GM18861 (cell line): ENCODE results near the gene LMX1A.

Experiments used
- ATAC-seq: cut with Tn5 transposase; IDR thresholded peaks from one replicate; pipeline ENCODE4 v1.9.1; 2021; ENCODE audit not compliant: unreplicated experiment

Gene LMX1A

GRCh38 chr1:165224504-165224903 is 132.0 kb downstream of the LMX1A start:
- ATAC-seq, result no peak

DNA sequence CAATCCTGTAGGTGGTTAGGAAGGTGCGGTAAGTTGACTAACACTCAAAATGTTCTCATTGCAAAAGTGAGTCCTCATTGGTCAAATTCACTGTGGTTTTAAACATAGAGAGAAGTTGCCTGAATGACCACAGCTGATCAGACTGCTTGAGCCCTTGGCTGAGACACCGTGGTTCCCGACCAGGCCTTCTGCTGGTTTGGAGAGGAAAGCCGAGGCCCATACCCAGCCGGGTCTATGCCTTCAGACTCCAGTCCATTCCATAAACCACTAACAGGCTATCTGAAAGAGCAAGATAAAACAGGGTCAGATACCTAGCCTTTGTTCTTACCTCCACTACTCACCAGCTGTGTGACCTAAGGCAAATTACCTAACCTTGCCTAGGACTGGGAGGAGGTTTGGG is 133.9 kb downstream of the LMX1A start:
- ATAC-seq, result no peak

- no peak for ATAC-seq
Measured at GRCh38 chr1:165218731-165219130, 137.8 kb downstream of the LMX1A start.

DNA sequence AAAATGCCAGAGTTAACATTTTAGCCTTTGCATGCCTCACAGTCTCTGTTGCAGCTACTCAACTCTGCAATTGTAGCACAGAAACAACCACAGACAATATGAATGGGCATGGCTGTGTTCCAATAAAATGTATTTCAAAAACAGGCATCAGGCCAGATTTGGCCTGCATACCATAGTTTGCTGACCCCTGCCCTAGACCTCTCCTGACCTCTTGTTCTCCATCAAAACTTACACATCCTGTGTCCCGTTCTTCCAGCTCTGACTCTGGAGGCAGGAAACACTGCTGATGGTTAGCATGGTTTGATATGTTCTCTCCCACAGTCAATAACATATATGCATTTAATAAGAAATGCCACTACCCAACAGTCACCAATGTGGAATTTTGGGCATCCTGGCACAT is 138.6 kb downstream of the LMX1A start:
- no peak for ATAC-seq

DNA sequence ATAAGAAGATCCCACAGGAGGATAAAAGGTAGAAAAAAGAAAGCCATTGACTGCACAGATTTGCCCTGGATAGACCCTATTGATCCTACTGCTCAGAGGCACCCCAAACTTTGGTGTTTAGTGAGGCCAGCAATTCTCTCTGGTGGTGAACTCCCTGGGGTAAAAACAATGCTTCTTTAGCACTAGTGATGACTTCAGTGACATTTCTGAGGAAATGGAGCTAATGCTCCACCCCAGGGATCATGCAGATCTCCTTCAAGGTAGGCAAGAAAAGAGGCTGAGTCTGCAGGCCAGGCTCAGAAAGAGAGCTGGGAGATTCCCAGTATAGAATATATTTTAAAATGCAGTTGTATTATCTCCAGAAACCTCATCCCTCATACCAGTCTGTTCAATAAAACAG is 140.3 kb downstream of the LMX1A start:
- no peak for ATAC-seq

DNA sequence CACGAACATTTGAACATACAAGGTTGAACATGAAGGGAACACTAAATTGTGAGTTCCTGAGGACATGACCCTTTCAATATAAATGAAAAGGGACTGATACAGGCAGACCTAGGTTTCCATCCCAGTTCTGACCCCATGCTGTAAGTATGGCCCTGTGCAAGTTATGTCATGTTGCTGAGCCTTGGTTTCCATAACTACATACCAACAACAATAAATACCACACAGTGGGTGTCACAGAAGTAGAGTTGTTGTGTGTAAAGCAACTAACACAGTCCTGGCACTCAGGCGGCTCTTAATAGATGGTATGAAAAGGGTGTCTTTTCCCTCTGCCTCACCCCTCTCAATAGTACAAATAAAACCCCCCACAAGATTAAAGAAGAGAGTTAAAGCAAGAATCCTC is 140.8 kb downstream of the LMX1A start:
- ATAC-seq, result no peak

DNA sequence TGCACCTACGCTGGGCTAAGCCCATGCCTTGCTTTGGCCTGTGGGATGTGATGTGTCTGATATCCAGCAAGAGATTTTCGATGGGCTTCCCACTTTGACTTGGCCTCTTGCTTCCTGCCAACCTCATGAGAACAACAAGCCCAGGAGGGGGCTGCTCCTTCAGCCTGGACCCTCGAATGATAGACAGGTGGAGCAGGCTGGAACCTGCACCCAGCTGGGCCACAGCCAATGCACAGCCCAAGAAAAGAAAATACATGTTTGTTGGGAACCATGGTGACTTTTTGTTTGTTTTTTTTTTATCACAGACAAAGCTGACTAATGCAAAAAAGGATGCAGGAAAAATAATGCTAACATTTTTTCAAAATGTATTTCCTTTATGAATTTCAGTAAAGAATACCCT is 144.3 kb downstream of the LMX1A start:
- ATAC-seq, result no peak

DNA sequence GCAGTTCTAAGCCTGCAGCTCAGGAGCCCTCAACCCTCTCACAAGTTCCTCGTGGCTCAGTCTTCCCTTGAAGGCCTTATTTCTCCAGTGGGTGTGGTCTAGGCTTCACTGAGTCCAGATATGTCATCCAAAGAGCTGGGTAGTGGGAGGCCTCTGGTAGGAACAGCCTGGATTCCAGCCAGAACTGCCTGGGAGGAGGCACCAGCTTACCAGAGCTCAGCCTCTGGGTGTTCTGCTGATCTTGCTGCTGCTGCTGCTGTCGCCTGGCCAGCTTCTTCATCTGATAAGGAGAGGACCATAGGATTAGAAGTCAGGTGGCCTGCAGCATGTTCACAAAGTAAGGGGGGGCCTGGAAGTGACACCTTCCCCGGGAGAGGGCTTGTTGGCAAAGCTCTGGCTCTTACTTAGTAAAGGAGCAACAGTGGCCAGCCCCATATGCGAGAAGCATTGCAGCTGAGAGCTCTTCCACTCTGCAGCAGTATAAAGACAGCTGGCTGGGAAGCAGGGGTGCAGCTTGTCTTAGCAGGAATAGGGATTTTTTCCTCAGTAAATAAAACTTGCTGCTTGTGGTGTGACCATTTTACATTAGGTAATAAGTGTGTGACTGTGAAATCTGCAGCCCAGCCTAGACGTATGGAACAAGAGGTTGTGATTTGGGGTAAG is 148.5 kb downstream of the LMX1A start:
- ATAC-seq, result no peak

DNA sequence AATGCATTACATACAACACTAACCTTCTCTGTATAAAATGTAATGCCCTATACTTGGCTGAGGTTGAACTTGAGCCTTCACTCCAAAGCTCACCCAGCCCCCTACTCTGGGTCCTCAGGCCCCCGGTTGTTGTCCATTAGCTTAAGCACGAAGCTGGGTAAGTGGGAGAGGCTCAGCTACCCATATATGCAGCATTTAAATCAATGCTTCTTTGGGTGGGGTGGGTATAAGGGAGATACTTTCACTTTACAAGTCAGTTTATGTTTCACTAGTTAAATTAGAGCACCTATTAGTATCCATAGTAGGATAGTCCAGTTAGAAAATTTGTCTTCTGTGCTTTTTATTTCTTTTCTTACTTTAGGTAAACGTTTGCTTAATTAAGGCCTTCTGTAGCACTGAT is 151.4 kb downstream of the LMX1A start:
- ATAC-seq, result no peak

DNA sequence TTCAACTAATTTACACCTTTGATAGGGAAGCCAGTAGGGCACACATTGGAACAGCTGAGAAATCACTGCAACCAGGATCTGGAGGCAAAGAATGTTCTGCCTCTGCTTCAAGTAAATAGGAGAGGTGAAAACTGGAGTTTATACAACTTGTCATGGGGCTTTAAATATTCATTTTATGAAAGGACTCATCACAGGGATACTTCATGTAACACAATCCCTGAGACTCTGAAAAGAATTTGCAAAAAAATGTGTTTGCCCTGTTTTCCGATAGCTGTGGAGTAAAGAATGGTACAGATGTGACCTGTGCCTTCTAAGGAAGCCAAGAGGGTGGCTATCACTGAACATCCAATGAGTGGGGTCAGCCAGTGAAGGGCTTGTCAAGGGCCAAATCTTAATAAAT is 152.0 kb downstream of the LMX1A start:
- no peak for ATAC-seq

DNA sequence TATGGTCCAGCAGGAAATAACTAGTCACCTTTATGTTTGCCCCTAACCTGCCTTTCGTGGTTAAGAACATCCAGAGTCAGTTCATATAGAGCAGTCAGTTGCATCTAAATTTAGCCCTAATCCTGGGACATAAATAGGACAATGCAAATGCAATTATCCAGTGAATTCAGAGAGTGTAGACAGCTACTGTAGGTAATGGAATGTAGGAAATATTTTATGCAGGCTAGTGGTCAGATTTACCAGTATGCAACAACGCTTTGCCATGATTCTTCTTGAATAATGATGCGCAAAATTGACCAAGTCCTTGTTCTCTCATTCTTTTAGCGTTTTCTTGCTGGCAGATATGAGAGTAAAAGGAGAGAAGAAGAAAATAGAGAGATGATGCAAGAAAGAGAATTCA is 165.4 kb downstream of the LMX1A start:
- no peak for ATAC-seq

DNA sequence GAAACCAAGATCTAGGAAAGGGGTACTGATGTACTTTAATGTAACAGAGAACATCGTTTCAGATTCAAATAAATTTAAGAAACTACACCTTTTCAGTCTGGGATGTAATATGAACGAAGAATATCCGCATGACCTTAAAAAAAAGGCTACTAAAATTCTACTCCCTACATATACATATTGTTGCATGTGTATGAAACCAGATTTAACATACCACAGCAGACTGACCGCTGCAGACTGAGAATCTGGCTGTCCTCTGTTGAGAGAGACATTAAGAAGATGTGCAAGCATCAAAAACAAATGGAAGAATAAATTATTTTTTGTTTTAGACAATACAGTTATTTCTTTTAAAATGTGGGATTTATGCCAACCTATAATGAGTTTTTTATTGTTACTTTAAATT is 166.6 kb downstream of the LMX1A start:
- no peak for ATAC-seq

- no peak for ATAC-seq
Measured at GRCh38 chr1:165189011-165189410, 167.5 kb downstream of the LMX1A start.

DNA sequence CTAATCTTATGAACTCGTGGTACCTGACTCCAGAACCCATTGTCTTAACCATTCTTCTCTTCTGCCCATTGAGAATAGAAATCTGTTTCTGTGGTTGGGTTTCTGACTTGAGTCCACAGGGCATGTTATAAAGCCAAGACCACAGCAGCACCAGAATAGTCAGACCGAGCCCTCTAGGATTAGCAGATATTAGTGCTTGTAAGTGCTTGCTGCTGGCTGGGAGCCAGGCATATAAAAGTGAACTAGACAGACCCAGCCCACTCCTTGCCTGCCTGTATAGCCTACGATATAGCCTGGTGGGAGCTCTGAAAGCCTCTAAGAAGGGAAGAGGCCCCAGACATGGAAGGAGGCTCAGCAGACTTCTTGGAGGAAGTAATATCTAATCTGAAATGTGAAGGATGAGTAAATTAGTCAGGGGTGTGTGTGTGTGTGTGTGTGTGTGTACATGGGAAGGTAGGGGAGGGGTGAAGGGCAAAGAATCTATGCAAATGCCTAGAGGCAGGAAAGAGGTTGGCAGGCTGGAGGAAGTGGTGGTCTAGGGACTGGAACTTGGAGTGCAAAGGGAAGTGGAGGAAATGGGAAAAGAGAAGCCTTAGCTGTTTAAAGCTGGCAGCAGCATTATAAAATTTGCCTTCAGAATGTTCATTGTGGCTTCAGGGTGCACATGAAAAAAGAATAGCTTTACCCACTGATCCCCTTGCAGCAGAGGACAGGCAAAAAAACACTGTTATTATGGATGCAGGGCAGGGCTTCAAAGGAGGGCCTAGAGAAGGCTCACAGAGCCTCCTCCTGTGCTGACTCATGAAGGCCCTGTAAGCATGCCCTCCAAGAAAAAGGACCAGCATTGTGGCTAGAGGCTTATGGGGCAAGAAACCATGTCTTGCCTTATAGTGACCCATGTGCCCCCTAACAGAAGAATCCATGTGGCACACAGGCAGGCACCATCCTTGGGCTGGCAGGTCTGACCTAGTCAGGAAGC is 169.2 kb downstream of the LMX1A start:
- no peak for ATAC-seq

- ATAC-seq, result no peak
Measured at GRCh38 chr1:165185161-165185889, 171.2 kb downstream of the LMX1A start.

- ATAC-seq, result no peak
Measured at GRCh38 chr1:165182975-165183374, 173.5 kb downstream of the LMX1A start.

- no peak for ATAC-seq
Measured at GRCh38 chr1:165179306-165179705, 177.2 kb downstream of the LMX1A start.

DNA sequence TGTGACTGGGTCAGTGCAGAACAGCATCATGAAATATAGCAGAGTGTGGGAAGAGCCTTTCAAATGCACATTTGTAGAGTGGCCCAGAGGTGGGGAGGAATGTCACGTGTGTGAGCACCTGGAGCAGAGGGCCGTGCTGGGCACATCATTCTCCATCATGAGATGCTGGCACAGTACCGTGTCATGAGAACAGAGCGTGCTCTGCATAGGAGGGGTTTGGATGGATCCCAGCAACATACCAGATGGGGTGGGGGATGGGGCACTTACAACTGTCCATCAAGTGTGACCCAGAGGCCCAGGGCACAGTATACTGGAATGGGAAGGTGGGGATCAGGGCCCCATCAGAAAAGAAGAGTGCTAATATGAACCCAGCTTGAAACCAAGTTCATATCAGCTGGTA is 182.0 kb downstream of the LMX1A start:
- ATAC-seq, result no peak

DNA sequence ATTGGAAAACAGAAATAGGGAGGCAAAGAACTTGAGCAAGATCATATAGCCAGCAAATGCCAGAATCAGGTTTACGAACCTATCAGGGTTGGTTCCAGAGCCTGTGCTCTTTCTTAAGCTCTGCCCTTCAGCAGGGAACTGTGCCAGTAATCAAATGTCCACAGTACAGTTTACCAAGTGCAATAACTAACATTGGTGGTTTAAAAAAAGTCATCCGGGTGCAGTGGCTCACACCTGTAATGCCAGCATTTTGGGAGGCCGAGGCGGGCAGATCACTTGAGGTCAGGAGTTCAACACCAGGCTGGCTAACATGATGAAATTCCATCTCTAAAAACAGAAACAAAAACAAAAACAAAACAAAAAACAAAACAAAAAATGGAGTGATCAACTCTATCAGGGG is 182.7 kb downstream of the LMX1A start:
- ATAC-seq, result no peak

DNA sequence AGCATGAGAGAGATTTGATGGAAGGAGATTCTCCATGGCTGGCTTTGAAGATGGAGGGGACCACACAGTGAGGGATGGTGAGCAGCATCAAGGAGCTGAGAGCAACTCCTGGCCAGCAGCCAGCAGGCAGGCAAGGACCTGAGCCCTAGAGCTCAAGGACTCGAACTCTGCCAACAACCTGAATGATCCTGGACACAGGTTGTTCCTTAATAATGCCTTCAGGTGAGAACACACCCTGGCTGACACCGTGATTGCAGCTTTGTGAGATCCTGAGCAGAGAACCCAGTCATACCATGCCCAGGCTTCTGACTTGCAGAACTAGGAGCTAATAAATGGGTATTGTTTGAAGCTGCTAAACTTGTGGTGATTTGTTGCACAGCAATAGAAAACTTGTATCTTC is 183.1 kb downstream of the LMX1A start:
- no peak for ATAC-seq

- ATAC-seq, result no peak
Measured at GRCh38 chr1:165172666-165173065, 183.8 kb downstream of the LMX1A start.

DNA sequence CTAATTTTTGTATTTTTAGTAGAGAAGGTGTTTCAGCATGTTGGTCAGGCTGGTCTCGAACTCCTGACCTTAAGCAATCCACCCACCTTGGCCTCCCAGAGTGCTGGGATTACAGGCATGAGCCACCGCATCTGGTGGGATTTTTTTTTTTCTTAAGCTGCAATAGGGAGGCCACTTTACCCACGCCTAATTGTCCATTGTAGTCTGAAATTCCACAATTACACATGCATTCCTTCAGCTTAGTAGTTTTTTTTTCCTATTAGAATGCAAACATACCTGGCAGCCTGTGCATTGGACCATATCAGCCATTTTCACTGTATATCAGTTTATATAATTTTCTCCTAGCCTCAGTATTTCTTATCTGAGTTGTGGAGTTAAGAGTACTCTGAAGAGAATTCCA is 186.8 kb downstream of the LMX1A start:
- ATAC-seq, result no peak
